Neuronal stem cell (in vitro differentiated cells): ENCODE measurements around the gene TAOK1.

Experiments
- DNase-seq: peaks from one replicate; pipeline ENCODE4 v3.0.0-alpha.2; 2013; ENCODE audit warnings: low spot score
- H2AFZ ChIP-seq: one replicate; pipeline ENCODE4 v1.6.1; 2013; ENCODE audit warnings: mild to moderate bottlenecking, low read length, inconsistent platforms
- H2AK5ac ChIP-seq: 2 replicates; pipeline ENCODE4 v1.6.1; 2013; ENCODE audit warnings: low read depth, mild to moderate bottlenecking, inconsistent platforms, low read length, moderate library complexity, mixed read lengths
- H2BK120ac ChIP-seq: 2 replicates; pipeline ENCODE4 v1.6.1; 2013; ENCODE audit warnings: low read depth, mild to moderate bottlenecking, inconsistent platforms, low read length, moderate library complexity, mixed read lengths
- H2BK12ac ChIP-seq: one replicate; pipeline ENCODE4 v1.6.1; 2013; ENCODE audit warnings: low read length, inconsistent platforms
- H2BK15ac ChIP-seq: 2 replicates; pipeline ENCODE4 v1.6.1; 2013; ENCODE audit warnings: mild to moderate bottlenecking, low read length, inconsistent platforms, mixed read lengths
- H2BK5ac ChIP-seq: one replicate; pipeline ENCODE4 v1.6.1; 2013; ENCODE audit warnings: inconsistent platforms, mild to moderate bottlenecking, low read length, moderate library complexity
- H3K14ac ChIP-seq: one replicate; pipeline ENCODE4 v1.6.1; 2013; ENCODE audit warnings: low read length, inconsistent platforms
- H3K18ac ChIP-seq: 2 replicates; pipeline ENCODE4 v1.6.1; 2013; ENCODE audit warnings: low read length, inconsistent platforms
- H3K23ac ChIP-seq: 2 replicates; pipeline ENCODE4 v1.6.1; 2013; ENCODE audit warnings: low read depth, mild to moderate bottlenecking, mixed read lengths, low read length, inconsistent platforms; ENCODE audit not compliant: poor library complexity
- H3K27ac ChIP-seq: replicated peaks from 3 replicates; pipeline ENCODE4 v1.5.1; 2013; ENCODE audit warnings: low read length, inconsistent platforms
- H3K27me3 ChIP-seq, 3 experiments: 2 replicates each; pipeline ENCODE4 v1.6.1; 2013; ENCODE audit warnings: low read length in 3 of 3, mild to moderate bottlenecking in 2 of 3, inconsistent platforms in 1 of 3, low read depth in 1 of 3, mixed read lengths in 1 of 3, moderate library complexity in 1 of 3; ENCODE audit not compliant: control insufficient read depth in 3 of 3, insufficient read depth in 3 of 3
- H3K36me3 ChIP-seq, 2 donors: replicated peaks in 1 of 2; 2 replicates each; pipeline ENCODE4 v1.6.1; 2013; ENCODE audit warnings: low read length in 2 of 2; ENCODE audit not compliant: control insufficient read depth in 2 of 2, insufficient read depth in 2 of 2
- H3K4ac ChIP-seq: 2 replicates; pipeline ENCODE4 v1.6.1; 2013; ENCODE audit warnings: inconsistent platforms, mild to moderate bottlenecking, low read length, moderate library complexity
- H3K4me1 ChIP-seq, 2 donors: 1 replicate in 1 of 2; 2 replicates in 1 of 2; pipeline ENCODE4 v1.6.1; 2013; ENCODE audit warnings: low read length in 2 of 2, low read depth in 1 of 2; ENCODE audit not compliant: control insufficient read depth in 2 of 2, insufficient read depth in 1 of 2
- H3K4me2 ChIP-seq: one replicate; pipeline ENCODE4 v1.6.1; 2013; ENCODE audit warnings: mild to moderate bottlenecking, low read length, inconsistent platforms; ENCODE audit not compliant: insufficient read depth, poor library complexity, severe bottlenecking
- H3K4me3 ChIP-seq, 2 donors: 2 replicates each; pipeline ENCODE4 v1.5.1; 2013; ENCODE audit warnings: low read length in 2 of 2, mild to moderate bottlenecking in 2 of 2, inconsistent platforms in 1 of 2, moderate library complexity in 1 of 2
- H3K79me1 ChIP-seq: one replicate; pipeline ENCODE4 v1.6.1; 2013; ENCODE audit warnings: low read depth, mild to moderate bottlenecking, inconsistent platforms, low read length, moderate library complexity
- H3K9ac ChIP-seq: one replicate; pipeline ENCODE4 v1.6.1; 2013; ENCODE audit warnings: mild to moderate bottlenecking, low read depth, low read length, inconsistent platforms; ENCODE audit not compliant: poor library complexity
- H3K9me3 ChIP-seq, 2 donors: replicated peaks in 1 of 2; 2 replicates each; pipeline versions ENCODE3 to v1.6.1; 2013; ENCODE audit warnings: low read length in 2 of 2, mild to moderate bottlenecking in 2 of 2, inconsistent platforms in 1 of 2, low read depth in 1 of 2, mixed read lengths in 1 of 2, moderate library complexity in 1 of 2; ENCODE audit not compliant: control insufficient read depth in 2 of 2, insufficient read depth in 1 of 2
- H4K8ac ChIP-seq: one replicate; pipeline ENCODE4 v1.6.1; 2013; ENCODE audit warnings: low read depth, mild to moderate bottlenecking, inconsistent platforms, low read length, moderate library complexity
- H4K91ac ChIP-seq: one replicate; pipeline ENCODE4 v1.6.1; 2013; ENCODE audit warnings: low read length, low read depth, mild to moderate bottlenecking, inconsistent platforms; ENCODE audit not compliant: poor library complexity
- WGBS, 2 donors: extraction: QIAGEN DNeasy Blood & Tissue Kit; methylation state at CpG; one replicate each; pipeline ENCODE4 v1.1.7; 2013; ENCODE audit warnings: missing lambda C conversion rate in 2 of 2, mixed read lengths in 1 of 2; ENCODE audit not compliant: insufficient read length in 2 of 2, insufficient replicate concordance in 1 of 2; ENCODE audit errors: extremely low coverage in 2 of 2; 5-methylcytosine and 5-hydroxymethylcytosine counted together

Gene TAOK1

GRCh38 chr17:29505836-29506235 lies 115.7 kb downstream of the TAOK1 start:
- no peaks in the 10 kb centered on the region for H3K79me1 ChIP-seq
- no peak overlapping the region for H3K4ac ChIP-seq
- H3K4me2 ChIP-seq, result no peak overlapping the region
- no peak overlapping the region for H2BK5ac ChIP-seq
- H3K36me3 ChIP-seq, result peaks cover 19 to 96% of the 10 kb centered on the region in 2 donors
- no peak overlapping the region for H2BK12ac ChIP-seq
- H3K27me3 ChIP-seq, result no peaks in the 10 kb centered on the region
- H3K23ac ChIP-seq, result no peak overlapping the region
- no peak overlapping the region for H4K91ac ChIP-seq
- H3K9me3 ChIP-seq, result no peaks in the 10 kb centered on the region
- no peaks in the 10 kb centered on the region for H3K4me1 ChIP-seq
- no peak overlapping the region for H2AFZ ChIP-seq
- H3K4me3 ChIP-seq, result no peak overlapping the region
- no peak overlapping the region for H3K18ac ChIP-seq
- H3K27ac ChIP-seq, result no peak overlapping the region
- H2BK15ac ChIP-seq, result no peak overlapping the region
- DNase-seq, result no peak
- H2AK5ac ChIP-seq, result no peak overlapping the region
- no peak overlapping the region for H2BK120ac ChIP-seq
- no peak overlapping the region for H3K9ac ChIP-seq
- no CpG with 5 or more reads among the region's 4 CpGs for WGBS, 2 donors
- no peak overlapping the region for H4K8ac ChIP-seq
- H3K14ac ChIP-seq, result no peak overlapping the region

GRCh38 chr17:29510953-29511352 lies 120.8 kb downstream of the TAOK1 start:
- no peak overlapping the region for H2AK5ac ChIP-seq
- no peak overlapping the region for H3K4ac ChIP-seq

GRCh38 chr17:29514792-29515191 lies 124.6 kb downstream of the TAOK1 start:
- Histone ChIP-seq H2AFZ (no peak overlapping the region), H2BK12ac (no peak overlapping the region), H3K27ac (no peak overlapping the region)

More at GRCh38 chr17:29510953-29511352, 120.8 kb downstream of the TAOK1 start:
- Histone ChIP-seq H2BK12ac (no peak overlapping the region), H3K27ac (no peak overlapping the region), H3K23ac (no peak overlapping the region), H4K8ac (no peak overlapping the region), H3K4me2 (no peak overlapping the region), H3K36me3 (peaks cover 15 to 97% of the 10 kb centered on the region in 2 donors), H3K4me3 (no peak overlapping the region), H4K91ac (no peak overlapping the region), H3K79me1 (no peaks in the 10 kb centered on the region), H2BK15ac (no peak overlapping the region), H3K14ac (no peak overlapping the region), H2BK120ac (no peak overlapping the region), H2AFZ (no peak overlapping the region), H3K18ac (no peak overlapping the region), H3K27me3 (no peaks in the 10 kb centered on the region), H3K9ac (no peak overlapping the region), H3K4me1 (no peaks in the 10 kb centered on the region), H3K9me3 (no peaks in the 10 kb centered on the region), H2BK5ac (no peak overlapping the region)
- no CpG with 5 or more reads among the region's 6 CpGs for WGBS, 2 donors
- no peak for DNase-seq

GRCh38 chr17:29518359-29518758 lies 128.2 kb downstream of the TAOK1 start:
- H3K36me3 ChIP-seq, result peaks cover 21 to 94% of the 10 kb centered on the region in 2 donors
- H3K27me3 ChIP-seq, result no peaks in the 10 kb centered on the region
- H3K4me2 ChIP-seq, result no peak overlapping the region
- H3K23ac ChIP-seq, result no peak overlapping the region
- H3K9ac ChIP-seq, result no peak overlapping the region
- H3K4ac ChIP-seq, result no peak overlapping the region
- peaks cover 1% of the 10 kb centered on the region for H3K79me1 ChIP-seq
- no peak overlapping the region for H2BK15ac ChIP-seq
- no peak overlapping the region for H3K14ac ChIP-seq
- no peak overlapping the region for H2AFZ ChIP-seq
- peaks cover 0 to 2% of the 10 kb centered on the region in 2 donors for H3K4me1 ChIP-seq
- no peak for DNase-seq
- no peak overlapping the region for H2BK5ac ChIP-seq
- H2AK5ac ChIP-seq, result no peak overlapping the region
- H2BK120ac ChIP-seq, result no peak overlapping the region
- no peaks in the 10 kb centered on the region for H3K9me3 ChIP-seq
- no peak overlapping the region for H3K27ac ChIP-seq
- no peak overlapping the region for H4K91ac ChIP-seq
- H2BK12ac ChIP-seq, result no peak overlapping the region
- no CpG with 5 or more reads among the region's 1 CpG for WGBS, 2 donors
- H4K8ac ChIP-seq, result no peak overlapping the region
- H3K18ac ChIP-seq, result no peak overlapping the region
- no peak overlapping the region for H3K4me3 ChIP-seq

More at GRCh38 chr17:29514792-29515191, 124.6 kb downstream of the TAOK1 start:
- H3K23ac ChIP-seq, result no peak overlapping the region
- no peaks in the 10 kb centered on the region for H3K9me3 ChIP-seq
- H2BK5ac ChIP-seq, result no peak overlapping the region
- H2BK120ac ChIP-seq, result no peak overlapping the region
- H3K36me3 ChIP-seq, result peaks cover 22 to 94% of the 10 kb centered on the region in 2 donors
- no peak for DNase-seq
- H3K9ac ChIP-seq, result no peak overlapping the region
- H3K4me2 ChIP-seq, result no peak overlapping the region
- H3K4me3 ChIP-seq, result no peak overlapping the region
- peaks cover 1% of the 10 kb centered on the region for H3K79me1 ChIP-seq
- H3K18ac ChIP-seq, result no peak overlapping the region
- no peak overlapping the region for H3K14ac ChIP-seq
- H3K4me1 ChIP-seq, result no peaks in the 10 kb centered on the region
- H2BK15ac ChIP-seq, result no peak overlapping the region
- H3K27me3 ChIP-seq, result no peaks in the 10 kb centered on the region
- no peak overlapping the region for H2AK5ac ChIP-seq
- no peak overlapping the region for H4K8ac ChIP-seq
- WGBS, 2 donors, result no CpG with 5 or more reads among the region's 2 CpGs
- H4K91ac ChIP-seq, result no peak overlapping the region
- H3K4ac ChIP-seq, result no peak overlapping the region
